ENCODE results near the gene POLR1A.

The POLR1A gene

GRCh38 chr2:86064006-86064405 is 41.7 kb downstream of the POLR1A start:
- no peak for DNase-seq (ENCODE audit: low spot score)

- DNase-seq (ENCODE audit: low spot score), result no peak
These were observed 43.6 kb downstream of the POLR1A start for GRCh38 chr2:86062043-86062442.

GRCh38 chr2:86056590-86057331 is 48.9 kb downstream of the POLR1A start:
- DNase-seq (ENCODE audit: low spot score), result no peak

GRCh38 chr2:86055314-86055713 is 50.4 kb downstream of the POLR1A start:
- no peak for DNase-seq (ENCODE audit: low spot score)

GRCh38 chr2:86054535-86055082 is 51.1 kb downstream of the POLR1A start:
- DNase-seq (ENCODE audit: low spot score), result no peak

GRCh38 chr2:86053166-86053565 is 52.5 kb downstream of the POLR1A start:
- DNase-seq (ENCODE audit: low spot score), result no peak

GRCh38 chr2:86052676-86053075 is 53.0 kb downstream of the POLR1A start:
- DNase-seq (ENCODE audit: low spot score), result no peak

- no peak for DNase-seq (ENCODE audit: low spot score)
These were observed 53.4 kb downstream of the POLR1A start for GRCh38 chr2:86052265-86052664.

- DNase-seq (ENCODE audit: low spot score), result no peak
These were observed 55.4 kb downstream of the POLR1A start for GRCh38 chr2:86050301-86050700.

GRCh38 chr2:86049529-86049928 is 56.2 kb downstream of the POLR1A start:
- DNase-seq (ENCODE audit: low spot score), result no peak

GRCh38 chr2:86048888-86049287 is 56.8 kb downstream of the POLR1A start:
- no peak for DNase-seq (ENCODE audit: low spot score)

- DNase-seq (ENCODE audit: low spot score), result no peak
These were observed 57.3 kb downstream of the POLR1A start for GRCh38 chr2:86048383-86048701.

GRCh38 chr2:86047575-86048382 is 57.9 kb downstream of the POLR1A start:
- no peak for DNase-seq (ENCODE audit: low spot score)

- no peak for DNase-seq (ENCODE audit: low spot score)
These were observed 60.1 kb downstream of the POLR1A start for GRCh38 chr2:86045541-86045940.

GRCh38 chr2:86044614-86045013 is 61.1 kb downstream of the POLR1A start:
- DNase-seq (ENCODE audit: low spot score), result no peak

GRCh38 chr2:86044045-86044444 is 61.6 kb downstream of the POLR1A start:
- no peak for DNase-seq (ENCODE audit: low spot score)

GRCh38 chr2:86042256-86043168 is 63.2 kb downstream of the POLR1A start:
- DNase-seq (ENCODE audit: low spot score), result no peak

- no peak for DNase-seq (ENCODE audit: low spot score)
These were observed 65.6 kb downstream of the POLR1A start for GRCh38 chr2:86039963-86040655.

- peak; percentile 15 for DNase-seq (ENCODE audit: low spot score)
These were observed 66.3 kb downstream of the POLR1A start for GRCh38 chr2:86039178-86039962.

GRCh38 chr2:86038291-86039081 is 67.2 kb downstream of the POLR1A start:
- DNase-seq (ENCODE audit: low spot score), result peak; percentile 79

Data from CD4-positive, alpha-beta T cell treated with Interleukin-6 at 100 ng/mL for 8 hours (primary cell).